Esophagus muscularis mucosa (tissue), 4 donors: Measurements from ENCODE around the gene C2CD4C.
"Not testable (repeated sequence)": the region's sequence is repeated elsewhere in the genome, so short reads cannot be mapped to it uniquely, and the experiment has no call there.

Source experiments
- CTCF ChIP-seq, 3 experiments: fragments of 200-600 bp in 2 of 3; fragments of 450-650 bp in 1 of 3; sonication (generic) in 2 of 3; IDR thresholded peaks; one replicate each; pipeline ENCODE4 v1.5.1; 2017 to 2019; ENCODE audit warnings: antibody characterized with exemption in 3 of 3, mild to moderate bottlenecking in 2 of 3, moderate library complexity in 1 of 3
- EP300 ChIP-seq: sonication (generic); formaldehyde crosslinking; IDR thresholded peaks from one replicate; pipeline ENCODE4 v1.6.1; 2017; ENCODE audit warnings: antibody characterized with exemption
- POLR2A ChIP-seq: fragments of 450-650 bp; IDR thresholded peaks from one replicate; pipeline ENCODE4 v1.6.1; 2017; ENCODE audit warnings: antibody characterized with exemption, moderate library complexity, mild to moderate bottlenecking, low read depth
- POLR2AphosphoS5 ChIP-seq, 2 donors: sonication (generic); formaldehyde crosslinking; IDR thresholded peaks; one replicate each; pipeline ENCODE4 v1.6.1; 2017; ENCODE audit warnings: antibody characterized with exemption in 2 of 2

GRCh38 chr19:386632-387301 is 22.2 kb downstream of the C2CD4C start:
- not testable (repeated sequence) for TF ChIP-seq CTCF (IDR thresholded peaks at IDR 0.05); POLR2A; POLR2AphosphoS5 (IDR thresholded peaks at IDR 0.05); EP300
